GM21390 (cell line): ENCODE measurements around the gene ODAD3.
"Not testable (repeated sequence)": the region's sequence is repeated elsewhere in the genome, so short reads cannot be mapped to it uniquely, and the experiment has no call there.

Experiments
- ATAC-seq: cut with Tn5 transposase; IDR thresholded peaks from one replicate; pipeline ENCODE4 v1.9.1; 2021; ENCODE audit not compliant: unreplicated experiment

The ODAD3 gene

DNA sequence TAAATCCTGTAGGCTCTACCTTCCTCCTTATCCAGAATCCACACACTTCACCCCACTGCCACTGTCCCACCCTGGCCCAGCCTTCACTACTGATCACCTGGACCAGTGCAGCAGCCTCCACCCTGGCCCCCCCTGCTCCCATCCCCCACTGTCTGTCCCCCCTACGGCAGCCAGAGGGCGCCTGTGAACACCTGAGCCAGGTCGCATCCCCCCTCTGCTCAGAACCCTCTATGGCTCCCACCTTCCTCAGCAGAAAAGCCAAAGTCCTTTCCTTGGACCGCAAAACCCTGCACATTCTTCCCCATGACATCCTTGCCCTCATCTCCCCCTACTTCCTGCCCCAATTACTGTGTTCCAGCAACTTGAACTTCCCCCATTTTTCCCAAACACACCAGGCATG is 25.3 kb upstream of the ODAD3 start:
- ATAC-seq = no peak

DNA sequence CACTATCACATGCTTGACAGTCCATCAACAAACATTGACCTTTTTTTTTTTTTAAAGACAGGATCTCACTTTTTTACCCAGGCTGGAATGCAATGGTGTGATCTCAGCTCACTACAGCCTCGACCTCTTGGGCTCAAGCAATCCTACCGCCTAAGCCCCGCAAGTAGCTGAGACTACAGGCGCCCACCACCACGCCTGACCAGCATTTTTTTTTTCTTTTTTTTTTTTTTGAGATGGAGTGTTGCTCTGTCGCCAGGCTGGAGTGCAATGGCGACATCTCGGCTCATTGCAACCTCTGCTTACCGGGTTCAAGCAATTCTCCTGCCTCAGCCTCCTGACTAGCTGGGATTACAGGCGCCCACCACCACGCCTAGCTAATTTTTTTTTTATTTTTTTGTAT is 24.0 kb upstream of the ODAD3 start:
- ATAC-seq = not testable (repeated sequence)

DNA sequence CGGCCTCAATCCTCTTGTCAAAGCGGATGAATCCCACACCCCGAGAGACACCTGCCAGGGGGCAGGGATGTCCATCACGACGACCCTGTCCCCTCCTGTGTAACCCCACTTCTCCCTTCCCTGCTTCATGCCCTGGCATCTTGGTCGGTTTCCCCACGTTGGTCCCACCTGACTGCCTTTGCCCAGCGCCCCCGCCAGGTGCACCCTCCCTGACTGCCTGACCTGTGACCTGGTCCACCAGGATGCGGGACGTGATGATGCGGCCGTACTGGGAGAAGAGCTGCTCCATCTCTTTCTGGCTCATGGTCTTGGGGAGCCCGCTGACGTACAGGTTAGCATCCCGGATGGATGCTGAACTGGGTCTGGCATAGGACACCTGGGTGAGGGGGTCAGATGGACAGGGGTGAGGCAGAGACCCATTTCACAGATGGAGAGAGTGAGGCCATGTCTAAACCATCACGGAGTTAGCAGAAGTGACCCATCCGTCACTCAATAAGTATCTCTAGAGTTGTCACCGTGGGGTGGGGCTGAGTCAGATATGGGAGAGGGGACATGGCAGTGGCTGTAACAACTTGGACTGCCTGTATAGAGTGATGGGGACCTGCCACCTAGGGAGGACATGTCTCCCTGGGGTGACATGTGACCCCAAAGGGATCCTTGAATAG is 23.4 kb upstream of the ODAD3 start:
- no peak for ATAC-seq

DNA sequence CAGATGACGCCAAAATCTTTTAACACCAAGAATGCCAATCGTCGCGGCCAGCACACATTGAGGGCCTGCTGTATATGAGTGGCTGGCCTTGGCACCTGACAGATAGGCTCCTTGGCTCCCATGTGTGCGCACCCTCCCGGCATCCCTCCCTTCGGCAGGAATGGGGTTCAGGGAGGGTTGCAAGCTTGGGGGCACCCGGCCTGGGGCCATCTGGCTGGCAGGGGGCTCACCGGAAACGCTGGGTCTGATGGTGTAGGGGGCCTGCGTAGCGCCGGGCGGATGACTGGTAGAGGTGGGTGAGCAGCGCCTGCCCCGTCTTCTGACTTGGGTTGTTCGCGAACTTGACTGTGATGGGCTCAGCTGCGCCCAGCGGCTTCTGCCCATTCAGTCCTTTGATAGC is 22.9 kb upstream of the ODAD3 start:
- ATAC-seq = no peak

DNA sequence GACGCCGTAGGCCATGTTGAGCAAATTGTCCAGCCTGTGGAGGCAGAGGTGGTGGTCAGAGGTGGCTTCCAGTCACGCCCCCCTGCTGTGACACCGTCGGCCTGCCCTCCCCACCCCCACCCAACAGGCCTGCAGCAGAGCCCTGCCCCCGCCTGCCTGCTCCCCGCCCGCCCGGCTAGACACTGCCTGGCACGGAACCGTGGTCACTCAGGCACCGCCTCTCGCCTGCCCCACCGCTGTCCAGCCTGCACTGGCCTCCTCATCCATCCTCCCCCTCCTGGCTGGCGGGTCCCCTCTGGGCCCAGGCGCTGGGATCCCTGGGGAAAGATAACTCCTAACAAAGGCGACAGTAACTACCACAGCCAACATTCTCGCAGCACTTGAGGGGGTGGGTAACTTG is 22.2 kb upstream of the ODAD3 start:
- ATAC-seq = no peak

DNA sequence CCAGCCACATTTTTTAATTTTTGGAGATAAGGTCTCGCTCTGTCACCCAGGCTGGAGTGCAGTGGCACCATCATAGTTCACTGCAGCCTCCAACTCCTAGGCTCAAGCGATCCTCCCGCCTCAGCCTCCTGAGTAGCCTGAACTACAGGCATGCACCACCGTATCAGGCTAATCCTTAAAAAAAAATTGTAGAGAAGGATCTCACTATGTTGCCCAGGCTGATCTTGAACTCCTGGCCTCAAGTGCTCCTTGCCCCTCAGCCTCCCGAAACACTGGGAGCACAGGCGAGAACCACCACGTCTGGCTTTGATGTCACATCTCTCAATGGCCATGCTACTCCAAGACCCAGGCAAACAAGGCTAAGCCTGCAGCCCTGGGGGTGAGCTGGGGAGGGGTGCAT is 21.7 kb upstream of the ODAD3 start:
- ATAC-seq = no peak

DNA sequence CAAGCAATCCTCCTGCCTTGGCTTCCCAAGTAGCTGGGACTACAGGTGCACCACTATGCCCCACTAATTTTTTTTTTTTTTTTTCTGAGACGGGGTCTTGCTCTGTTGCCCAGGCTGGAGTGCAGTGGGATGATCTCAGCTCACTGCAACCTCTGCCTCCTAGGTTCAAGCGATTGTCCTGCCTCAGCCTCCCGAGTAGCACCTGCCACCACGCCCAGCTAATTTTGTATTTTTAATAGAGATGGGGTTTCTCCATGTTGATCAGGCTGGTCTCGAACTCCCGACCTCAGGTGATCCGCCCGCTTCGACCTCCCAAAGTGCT is 20.3 kb upstream of the ODAD3 start:
- ATAC-seq = not testable (repeated sequence)

DNA sequence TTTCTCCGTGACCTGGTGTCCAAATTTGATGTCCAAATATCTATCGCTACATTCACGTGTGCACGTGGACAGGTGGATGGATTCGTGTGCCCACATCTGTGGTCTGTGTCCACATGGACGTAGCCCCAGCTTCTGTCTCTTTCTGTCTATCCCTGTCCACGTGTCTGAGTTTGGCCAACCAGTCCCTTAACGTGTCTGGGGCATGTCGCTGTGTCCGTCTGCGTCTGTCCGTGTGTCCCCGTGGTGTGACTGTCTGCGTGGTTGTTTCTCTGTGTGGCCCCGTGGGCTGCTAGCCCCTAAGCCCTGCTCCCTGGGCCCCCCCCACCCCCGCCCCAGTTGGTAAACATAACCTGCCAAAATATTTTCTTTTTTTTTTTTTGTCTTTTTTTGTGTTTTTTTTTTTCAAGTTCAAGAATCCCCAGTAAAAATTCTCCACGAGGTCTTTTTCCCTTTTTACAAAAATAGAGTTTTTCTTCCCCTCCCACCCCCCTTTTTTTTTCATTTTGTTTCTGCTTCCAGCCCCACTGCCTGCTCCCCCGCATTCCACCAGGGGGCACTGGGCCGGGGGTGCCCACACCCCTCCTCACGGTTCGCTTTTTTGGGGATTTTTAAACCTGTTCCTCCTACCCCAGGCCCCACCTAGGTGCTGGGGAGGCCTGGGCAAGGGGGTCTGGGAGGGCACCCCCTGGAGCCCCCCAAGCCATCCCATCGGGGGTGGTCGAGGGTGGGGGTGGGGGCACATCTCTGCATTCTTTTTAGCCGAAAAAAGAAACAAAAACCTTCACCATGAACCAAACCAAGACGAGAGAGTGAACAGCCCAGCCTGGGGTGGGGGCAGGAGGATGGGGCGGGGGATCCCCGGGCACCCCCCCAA is 18.8 kb upstream of the ODAD3 start:
- ATAC-seq = no peak

DNA sequence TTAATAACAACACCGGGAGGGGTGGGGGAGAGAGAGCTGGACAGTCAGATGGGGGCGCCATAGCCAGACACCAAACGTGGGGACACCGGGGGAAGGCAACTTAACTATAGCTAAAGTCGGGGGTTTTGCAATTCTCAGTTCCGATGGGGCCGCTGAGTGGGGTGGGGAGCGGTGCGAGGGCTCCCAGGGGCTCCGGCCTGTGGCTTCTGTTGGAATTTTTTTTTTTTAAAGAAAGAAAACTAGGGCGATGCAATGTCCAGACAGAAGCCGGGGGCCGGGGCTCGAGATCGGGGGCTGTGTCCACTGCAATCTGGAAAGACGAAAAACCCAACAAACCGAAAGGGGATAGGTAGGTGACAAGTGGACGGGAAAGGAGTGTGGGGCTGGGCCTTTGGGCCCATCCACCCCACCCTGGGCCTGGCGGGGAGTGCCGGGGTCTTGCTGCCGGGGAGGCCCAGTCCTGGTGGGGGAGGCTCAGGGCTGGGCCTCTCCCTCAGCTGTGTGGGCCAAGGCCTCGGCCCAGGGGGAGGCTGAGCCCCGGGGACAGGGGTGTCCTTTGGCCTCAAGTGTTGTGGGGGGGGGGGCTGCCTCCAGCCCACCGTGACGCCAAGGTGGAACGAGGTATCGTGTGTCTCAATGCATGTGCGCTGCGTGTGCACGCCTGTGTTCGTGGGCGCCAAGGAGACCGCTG is 17.8 kb upstream of the ODAD3 start:
- ATAC-seq = no peak

DNA sequence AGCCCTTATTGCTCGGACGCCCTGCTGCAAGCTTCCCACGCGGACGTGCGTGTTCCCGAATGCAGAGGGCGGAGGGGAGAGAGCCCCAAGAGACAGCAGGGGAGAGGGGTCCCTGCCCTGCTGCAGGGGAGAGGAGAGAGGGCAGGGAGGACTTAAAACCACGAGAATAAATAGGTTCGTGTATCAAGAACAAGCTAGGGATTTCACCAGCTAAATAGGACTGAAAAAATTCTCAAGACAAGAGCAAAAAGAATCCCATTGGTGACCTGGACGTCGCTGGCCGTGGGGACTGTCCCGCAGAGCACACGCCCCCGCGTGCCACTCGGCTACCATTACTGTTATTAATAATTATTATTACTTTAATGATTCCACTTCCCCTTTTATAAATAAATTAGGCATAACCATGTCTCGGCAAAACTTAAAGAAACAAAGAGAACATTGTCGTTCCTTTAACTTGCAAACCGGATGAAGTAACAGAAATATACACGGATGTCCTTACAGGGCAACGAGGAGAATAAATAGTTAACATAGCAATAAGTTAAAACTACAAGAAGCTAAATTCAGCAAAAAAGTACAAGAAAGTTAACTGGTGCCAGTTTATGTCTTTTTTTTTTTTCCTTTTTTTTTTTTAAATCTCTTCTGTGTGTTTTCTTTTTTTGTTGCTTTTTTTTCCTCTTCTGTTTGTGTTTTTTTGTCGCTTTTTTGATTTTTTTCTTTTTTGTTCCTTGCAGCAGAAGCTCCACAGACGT is 17.1 kb upstream of the ODAD3 start:
- no peak for ATAC-seq

DNA sequence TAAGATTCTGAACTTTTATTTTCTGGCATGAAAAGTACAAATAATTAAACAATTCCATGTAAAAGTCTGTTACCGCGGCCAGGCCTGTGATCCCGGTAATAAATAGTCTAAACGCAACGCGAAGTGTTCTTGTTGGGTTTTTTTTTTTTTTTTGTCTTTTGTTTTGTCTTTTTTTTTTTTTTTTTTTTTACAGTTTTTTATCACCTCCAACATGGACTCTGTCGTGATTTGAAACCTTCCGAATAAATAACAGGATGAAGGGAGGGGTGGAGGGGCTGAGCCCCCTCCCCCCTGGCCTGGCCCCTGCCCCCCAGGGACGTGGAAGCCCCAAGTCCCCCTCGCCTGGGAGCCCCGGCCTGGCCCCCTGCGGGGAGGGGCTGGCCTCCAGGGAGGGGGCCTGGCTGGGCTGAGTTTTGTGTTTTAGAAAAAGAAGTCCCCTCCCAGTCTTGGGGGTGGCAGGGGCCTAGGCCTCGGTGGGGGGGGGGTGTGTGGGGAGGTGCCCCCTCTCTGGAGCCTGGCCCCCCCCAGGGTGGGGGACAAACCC is 16.5 kb upstream of the ODAD3 start:
- ATAC-seq = no peak

DNA sequence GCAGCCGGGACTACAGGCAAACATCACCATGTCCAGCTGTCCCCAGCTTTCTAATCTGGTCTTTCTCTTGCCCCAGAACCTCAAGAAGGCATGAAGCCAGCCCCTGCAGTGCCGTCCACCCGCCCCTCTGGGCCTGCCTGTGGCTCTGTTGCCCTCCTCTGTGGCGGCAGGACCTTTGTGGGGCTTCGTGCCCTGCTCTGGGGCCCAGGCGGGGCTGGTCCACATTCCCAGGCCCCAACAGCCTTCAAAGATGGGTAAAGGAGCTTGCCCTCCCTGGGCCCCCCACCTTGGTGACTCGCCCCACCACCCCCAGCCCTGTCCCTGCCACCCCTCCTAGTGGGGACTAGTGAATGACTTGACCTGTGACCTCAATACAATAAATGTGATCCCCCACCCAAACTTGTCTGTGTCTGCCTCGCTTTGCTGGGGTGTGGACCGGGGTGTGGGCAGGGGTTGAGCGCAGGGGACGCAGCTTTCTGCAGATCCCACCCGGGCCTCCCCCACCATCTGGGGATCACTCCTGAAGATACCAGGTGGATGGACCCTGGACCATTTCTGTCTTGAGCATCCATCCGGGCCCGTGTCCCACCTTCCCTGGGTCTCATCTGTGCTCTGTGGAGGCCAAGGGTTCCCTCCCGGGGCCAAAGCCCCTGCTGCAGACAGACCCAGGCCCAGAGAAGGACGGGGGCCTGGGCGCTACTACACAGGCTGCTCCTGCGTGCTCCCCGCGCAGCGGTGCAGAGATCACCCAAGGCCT is 15.8 kb upstream of the ODAD3 start:
- ATAC-seq = no peak

DNA sequence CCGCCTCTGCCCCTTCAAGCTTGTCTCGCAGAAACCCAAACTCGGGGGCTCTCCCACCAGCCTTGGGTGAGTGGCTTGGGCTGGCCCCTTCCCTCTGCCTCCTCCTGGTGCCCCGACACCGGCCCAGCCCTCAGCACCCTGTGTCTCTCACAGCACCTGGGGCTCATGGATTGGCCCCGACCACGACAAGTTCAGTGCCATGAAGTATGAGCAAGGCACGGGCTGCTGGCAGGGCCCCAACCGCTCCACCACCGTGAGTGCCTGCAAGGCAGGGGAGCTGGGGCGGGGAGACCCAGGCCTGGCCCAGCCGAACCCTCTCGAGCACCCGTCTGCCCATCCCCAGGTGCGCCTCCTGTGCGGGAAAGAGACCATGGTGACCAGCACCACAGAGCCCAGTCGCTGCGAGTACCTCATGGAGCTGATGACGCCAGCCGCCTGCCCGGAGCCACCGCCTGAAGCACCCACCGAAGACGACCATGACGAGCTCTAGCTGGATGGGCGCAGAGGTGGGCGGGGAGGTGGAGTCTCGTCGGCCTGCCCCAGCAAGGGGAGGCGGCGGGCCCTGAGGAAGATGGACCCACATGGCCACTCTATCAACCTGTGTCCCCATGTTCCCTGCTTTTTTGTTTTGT is 14.1 kb upstream of the ODAD3 start:
- ATAC-seq = no peak

DNA sequence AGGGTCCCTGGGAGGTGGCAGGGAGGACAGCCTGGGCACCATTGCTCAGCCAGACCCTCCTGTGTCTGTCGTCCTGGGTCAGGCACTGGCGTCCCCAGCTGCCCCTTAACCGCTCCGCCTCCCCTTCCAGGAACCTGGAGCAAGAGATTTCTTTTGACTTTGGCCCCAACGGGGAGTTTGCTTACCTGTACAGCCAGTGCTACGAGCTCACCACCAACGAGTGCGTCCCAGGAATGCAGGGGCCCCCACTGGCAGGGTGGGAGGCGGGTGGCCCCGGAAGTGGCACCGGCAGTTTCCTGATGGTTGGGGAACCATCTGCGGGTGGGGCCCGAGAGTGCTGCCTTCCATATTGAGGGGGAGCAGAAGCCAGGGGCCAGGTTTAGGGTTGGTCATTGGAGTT is 13.5 kb upstream of the ODAD3 start:
- no peak for ATAC-seq

DNA sequence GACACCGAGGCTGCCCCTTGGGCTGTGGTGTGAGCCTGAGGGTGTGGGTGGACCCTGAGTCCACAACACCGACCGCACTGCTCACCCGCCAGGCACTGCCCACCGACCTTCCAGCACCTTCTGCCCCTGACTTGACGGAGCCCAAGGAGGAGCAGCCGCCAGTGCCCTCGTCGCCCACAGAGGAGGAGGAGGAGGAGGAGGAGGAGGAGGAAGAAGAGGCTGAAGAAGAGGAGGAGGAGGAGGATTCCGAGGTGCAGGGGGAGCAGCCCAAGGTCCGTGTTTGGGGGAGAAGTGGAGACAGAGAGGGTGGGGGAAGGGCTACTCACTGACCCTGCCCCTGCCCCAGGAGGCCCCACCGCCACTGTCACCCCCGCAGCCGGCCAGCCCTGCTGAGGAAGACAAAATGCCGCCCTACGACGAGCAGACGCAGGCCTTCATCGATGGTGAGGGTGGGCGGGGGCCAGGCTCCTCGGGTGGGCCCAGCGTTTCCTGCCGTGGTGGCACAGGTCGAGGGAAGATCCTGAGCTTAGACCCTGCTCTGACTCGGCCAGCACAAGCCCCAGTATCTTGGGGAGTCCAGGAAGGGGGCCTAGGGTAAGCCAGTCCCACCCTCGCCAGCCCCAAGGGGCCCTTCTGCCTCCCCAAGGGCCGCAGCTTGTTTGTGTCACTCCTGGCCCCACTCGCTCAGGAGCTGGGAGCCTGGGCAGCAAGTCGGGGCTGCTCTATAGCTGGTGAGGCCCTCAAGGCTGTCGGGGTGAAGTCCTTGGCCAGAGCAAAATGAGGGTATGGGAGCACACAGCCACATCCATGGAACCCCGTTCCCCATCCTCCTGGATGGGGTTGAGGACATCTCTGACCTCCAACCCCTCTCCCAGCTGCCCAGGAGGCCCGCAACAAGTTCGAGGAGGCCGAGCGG is 12.7 kb upstream of the ODAD3 start:
- no peak for ATAC-seq

DNA sequence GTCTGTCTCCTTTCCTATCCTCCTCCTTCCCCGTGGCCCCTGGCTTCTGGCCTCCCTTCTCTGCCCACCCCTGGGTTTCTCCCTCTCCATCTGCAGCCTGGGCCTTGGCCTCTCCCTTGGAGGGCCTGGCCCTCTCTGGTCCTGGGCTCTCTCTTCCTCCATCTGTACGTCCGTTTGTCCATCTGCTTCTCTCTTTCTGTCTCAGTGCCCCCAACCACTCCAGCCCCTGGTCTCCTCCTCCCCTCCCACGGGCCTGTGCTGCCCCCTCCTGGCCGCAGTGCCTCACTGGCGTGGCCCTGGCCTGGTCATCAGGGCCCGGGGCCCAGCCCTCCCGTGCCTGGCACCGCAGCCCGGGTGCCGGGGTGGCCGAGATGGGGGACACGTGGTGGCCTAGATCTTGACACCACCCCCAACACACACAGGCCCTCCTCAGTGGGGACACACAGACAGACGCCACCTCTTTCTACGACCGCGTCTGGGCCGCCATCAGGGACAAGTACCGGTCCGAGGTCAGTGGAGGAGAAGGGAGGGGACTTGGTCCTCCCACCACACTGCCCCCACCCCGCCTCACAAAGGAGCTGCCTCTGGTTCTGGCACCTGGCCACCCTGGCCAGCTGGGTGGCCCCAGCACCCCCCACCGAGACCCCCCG is 11.9 kb upstream of the ODAD3 start:
- no peak for ATAC-seq

DNA sequence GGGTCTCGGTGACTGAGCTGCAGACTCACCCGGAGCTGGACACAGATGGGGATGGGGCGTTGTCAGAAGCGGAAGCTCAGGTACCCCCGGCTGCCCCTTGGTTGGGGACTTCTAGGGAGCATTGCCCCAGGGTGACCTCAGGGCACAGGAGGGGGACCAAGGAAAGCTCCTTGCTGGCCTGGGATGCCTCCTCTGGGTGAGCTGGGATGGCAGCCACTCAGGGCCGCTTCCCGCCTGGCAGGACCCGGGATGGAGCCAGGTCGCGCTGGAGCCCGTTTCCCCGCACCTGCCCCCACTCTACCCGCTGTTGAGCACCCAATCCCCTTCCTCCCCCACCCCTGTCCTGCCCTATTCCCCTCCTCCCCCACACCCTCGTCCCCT is 11.3 kb upstream of the ODAD3 start:
- ATAC-seq = no peak

DNA sequence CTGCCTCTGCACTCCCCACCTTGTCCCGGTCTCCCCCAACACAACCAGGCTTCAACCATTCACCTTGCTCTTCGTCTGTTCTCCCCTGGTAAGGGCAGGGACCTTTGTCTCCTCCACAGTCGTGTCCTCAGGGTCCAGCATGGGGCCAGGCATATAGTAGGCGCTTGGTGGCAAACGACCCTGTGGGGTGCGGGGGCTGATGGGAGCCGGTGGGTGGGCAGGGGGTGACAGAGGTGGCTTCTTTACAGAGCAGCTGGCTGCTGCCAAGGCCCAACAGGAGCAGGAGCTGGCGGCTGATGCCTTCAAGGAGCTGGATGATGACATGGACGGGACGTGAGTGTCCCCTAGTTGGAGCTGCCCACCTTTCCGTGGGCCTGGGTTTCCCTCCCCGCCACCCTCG is 10.2 kb upstream of the ODAD3 start:
- no peak for ATAC-seq

DNA sequence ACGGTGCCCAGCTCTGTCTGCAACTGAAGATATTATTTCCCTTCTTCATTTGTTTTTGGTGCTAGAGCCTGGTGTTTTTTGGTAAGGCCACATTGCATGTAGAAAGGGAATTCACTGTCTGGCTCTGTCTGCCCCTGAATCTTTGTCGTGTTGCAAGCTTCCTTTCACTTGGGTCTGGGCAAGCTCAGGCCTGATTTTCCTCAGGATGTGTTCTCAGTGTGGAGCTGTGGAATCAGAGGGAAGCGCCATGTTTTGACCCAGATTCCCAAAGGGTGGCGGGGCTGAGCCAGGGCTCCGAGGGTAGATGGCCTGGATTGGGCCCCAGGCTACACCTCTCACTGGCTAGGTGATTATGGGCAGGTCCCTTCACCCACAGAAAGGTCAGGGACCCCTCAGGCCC is 9.1 kb upstream of the ODAD3 start:
- no peak for ATAC-seq
